Measurements from ENCODE around the gene CDIP1. TPM values are rescaled to one million over a fixed set of nuclear protein-coding genes. Genes with fewer than 3 reads are reported as not detected.

Gene CDIP1
- total and polyA plus RNA-seq, 9 of the 15 experiments (the other 6 are each of a cell fraction or from before 2014, with no cell fraction given) = 0.29 TPM; not detected in 8

DNA sequence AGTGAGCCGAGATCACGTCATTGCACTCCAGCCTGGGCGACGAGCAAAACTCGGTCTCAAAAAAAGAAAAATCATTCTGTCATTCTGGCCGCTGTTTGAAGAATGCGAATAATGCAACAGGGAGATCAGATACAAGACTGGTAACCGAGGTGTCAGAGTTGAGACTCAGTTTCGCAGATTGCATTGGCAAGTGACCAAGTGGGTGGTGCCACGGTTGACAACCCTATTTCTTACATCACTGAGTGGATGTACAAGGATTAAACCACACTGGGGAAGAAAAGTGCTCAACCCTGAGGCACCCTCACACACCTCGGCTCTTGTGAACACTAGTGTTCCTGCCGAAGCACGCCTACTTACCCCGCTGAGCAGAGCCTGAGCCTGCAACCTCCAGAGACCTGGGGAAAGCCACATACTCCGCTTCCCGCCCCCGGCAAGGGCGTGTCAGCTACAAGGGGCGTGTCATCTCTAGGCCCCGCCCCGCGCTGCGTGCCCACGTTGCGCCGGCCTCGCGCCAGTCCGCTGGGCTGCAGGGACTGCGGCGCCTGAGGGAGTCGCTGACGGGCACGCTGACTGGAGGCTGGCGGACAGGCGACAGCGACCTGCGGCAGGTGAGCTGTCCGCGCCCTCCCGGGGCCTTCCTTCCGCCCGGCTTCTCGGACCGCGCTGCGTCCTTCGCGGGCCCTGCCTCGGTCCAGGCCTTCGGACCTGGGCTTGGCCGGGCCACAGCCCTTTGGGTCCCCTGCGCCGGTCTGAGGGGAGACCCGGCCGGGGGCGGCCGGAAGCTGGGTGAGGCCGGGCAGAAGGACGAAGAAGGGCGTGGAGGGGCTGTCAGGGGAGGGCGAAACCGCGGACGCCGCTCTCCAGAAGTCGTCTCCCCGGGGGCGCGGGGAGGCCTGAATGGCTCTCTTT is 62.4 kb downstream of the CDIP1 start, which contains the start of gene HMOX2 (continued):
- TF ChIP-seq, protein P1, sequence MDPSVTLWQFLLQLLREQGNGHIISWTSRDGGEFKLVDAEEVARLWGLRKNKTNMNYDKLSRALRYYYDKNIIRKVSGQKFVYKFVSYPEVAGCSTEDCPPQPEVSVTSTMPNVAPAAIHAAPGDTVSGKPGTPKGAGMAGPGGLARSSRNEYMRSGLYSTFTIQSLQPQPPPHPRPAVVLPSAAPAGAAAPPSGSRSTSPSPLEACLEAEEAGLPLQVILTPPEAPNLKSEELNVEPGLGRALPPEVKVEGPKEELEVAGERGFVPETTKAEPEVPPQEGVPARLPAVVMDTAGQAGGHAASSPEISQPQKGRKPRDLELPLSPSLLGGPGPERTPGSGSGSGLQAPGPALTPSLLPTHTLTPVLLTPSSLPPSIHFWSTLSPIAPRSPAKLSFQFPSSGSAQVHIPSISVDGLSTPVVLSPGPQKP (CRISPR knock-in tag; IDR thresholded peaks at IDR 0.05) = no peak
- TF ChIP-seq CC2D1A (IDR thresholded peaks at IDR 0.05) (0 out of 2 replicates have a peak, but pooled peaks have one; percentile 20), PML (IDR thresholded peaks at IDR 0.05; ENCODE audit: low read length) (0 out of 2 replicates have a peak, but pooled peaks have one; percentile 17), SOX6 (IDR thresholded peaks at IDR 0.05) (peak; percentile 59; the same call in 1 of the 2 replicates), ZNF584 (CRISPR knock-in tag; IDR thresholded peaks at IDR 0.05; ENCODE audit: low read depth) (no peak), ZNF239 (CRISPR knock-in tag; IDR thresholded peaks at IDR 0.05) (no peak), ZNF57 (CRISPR knock-in tag; IDR thresholded peaks at IDR 0.05) (no peak), ZBTB1 (CRISPR knock-in tag; IDR thresholded peaks at IDR 0.05; ENCODE audit: borderline replicate concordance, low read depth) (peak; percentile 67; the same call in 1 of the 2 replicates), BCL6 (CRISPR knock-in tag; IDR thresholded peaks at IDR 0.05) (no peak), POLR2B (IDR thresholded peaks at IDR 0.05; ENCODE audit: low read depth, partially characterized antibody) (no peak), COPS2 (conservative IDR thresholded peaks at IDR 0.05) (no peak), SP1 (CRISPR knock-in tag; IDR thresholded peaks at IDR 0.05) (peak; percentile 98), TRIM28 (IDR thresholded peaks at IDR 0.05) (no peak), CEBPG (CRISPR knock-in tag; IDR thresholded peaks at IDR 0.05) (no peak; the same call in 1 of the 2 replicates), CEBPG (tag; conservative IDR thresholded peaks at IDR 0.05 in 1 of 2, IDR thresholded peaks at IDR 0.05 in 1 of 2) (no peak), ZNF589 (CRISPR knock-in tag; IDR thresholded peaks at IDR 0.05; ENCODE audit: low read depth) (no peak)
- TF ChIP-seq, protein P2, sequence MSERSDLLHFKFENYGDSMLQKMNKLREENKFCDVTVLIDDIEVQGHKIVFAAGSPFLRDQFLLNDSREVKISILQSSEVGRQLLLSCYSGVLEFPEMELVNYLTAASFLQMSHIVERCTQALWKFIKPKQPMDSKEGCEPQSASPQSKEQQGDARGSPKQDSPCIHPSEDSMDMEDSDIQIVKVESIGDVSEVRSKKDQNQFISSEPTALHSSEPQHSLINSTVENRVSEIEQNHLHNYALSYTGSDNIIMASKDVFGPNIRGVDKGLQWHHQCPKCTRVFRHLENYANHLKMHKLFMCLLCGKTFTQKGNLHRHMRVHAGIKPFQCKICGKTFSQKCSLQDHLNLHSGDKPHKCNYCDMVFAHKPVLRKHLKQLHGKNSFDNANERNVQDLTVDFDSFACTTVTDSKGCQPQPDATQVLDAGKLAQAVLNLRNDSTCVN (CRISPR knock-in tag; IDR thresholded peaks at IDR 0.05) = no peak
- TF ChIP-seq, protein P3, sequence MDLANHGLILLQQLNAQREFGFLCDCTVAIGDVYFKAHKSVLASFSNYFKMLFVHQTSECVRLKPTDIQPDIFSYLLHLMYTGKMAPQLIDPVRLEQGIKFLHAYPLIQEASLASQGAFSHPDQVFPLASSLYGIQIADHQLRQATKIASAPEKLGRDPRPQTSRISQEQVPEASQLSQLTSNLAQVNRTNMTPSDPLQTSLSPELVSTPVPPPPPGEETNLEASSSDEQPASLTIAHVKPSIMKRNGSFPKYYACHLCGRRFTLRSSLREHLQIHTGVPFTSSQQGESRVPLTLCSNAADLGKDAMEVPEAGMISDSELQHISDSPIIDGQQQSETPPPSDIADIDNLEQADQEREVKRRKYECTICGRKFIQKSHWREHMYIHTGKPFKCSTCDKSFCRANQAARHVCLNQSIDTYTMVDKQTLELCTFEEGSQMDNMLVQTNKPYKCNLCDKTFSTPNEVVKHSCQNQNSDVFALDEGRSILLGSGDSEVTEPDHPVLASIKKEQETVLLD (IDR thresholded peaks at IDR 0.05) = peak; percentile 96
- TF ChIP-seq, protein P4, sequence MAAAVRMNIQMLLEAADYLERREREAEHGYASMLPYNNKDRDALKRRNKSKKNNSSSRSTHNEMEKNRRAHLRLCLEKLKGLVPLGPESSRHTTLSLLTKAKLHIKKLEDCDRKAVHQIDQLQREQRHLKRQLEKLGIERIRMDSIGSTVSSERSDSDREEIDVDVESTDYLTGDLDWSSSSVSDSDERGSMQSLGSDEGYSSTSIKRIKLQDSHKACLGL (CRISPR knock-in tag; IDR thresholded peaks at IDR 0.05; ENCODE audit: borderline replicate concordance, poor library complexity, severe bottlenecking) = no peak
- TF ChIP-seq, protein P5, sequence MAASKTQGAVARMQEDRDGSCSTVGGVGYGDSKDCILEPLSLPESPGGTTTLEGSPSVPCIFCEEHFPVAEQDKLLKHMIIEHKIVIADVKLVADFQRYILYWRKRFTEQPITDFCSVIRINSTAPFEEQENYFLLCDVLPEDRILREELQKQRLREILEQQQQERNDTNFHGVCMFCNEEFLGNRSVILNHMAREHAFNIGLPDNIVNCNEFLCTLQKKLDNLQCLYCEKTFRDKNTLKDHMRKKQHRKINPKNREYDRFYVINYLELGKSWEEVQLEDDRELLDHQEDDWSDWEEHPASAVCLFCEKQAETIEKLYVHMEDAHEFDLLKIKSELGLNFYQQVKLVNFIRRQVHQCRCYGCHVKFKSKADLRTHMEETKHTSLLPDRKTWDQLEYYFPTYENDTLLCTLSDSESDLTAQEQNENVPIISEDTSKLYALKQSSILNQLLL (CRISPR knock-in tag; IDR thresholded peaks at IDR 0.05; ENCODE audit: borderline replicate concordance) = no peak
- TF ChIP-seq, protein P6, sequence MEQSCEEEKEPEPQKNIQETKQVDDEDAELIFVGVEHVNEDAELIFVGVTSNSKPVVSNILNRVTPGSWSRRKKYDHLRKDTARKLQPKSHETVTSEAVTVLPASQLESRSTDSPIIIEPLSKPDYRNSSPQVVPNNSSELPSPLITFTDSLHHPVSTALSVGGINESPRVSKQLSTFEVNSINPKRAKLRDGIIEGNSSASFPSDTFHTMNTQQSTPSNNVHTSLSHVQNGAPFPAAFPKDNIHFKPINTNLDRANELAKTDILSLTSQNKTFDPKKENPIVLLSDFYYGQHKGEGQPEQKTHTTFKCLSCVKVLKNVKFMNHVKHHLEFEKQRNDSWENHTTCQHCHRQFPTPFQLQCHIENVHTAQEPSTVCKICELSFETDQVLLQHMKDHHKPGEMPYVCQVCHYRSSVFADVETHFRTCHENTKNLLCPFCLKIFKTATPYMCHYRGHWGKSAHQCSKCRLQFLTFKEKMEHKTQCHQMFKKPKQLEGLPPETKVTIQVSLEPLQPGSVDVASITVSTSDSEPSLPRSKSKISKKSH (CRISPR knock-in tag; IDR thresholded peaks at IDR 0.05) = no peak
